Activated T-cell treated with anti-CD3 and anti-CD28 coated beads, Interleukin-2, amount 50 U/mL, for 48 hours (primary cell): Measurements from ENCODE around the gene DPH7.
"Not testable (repeated sequence)": the region's sequence is repeated elsewhere in the genome, so short reads cannot be mapped to it uniquely, and the experiment has no call there.

Source experiments
- DNase-seq, 2 experiments: peaks; one replicate each; pipeline ENCODE4 v3.0.0-alpha.2; 2020

Gene DPH7

DNA sequence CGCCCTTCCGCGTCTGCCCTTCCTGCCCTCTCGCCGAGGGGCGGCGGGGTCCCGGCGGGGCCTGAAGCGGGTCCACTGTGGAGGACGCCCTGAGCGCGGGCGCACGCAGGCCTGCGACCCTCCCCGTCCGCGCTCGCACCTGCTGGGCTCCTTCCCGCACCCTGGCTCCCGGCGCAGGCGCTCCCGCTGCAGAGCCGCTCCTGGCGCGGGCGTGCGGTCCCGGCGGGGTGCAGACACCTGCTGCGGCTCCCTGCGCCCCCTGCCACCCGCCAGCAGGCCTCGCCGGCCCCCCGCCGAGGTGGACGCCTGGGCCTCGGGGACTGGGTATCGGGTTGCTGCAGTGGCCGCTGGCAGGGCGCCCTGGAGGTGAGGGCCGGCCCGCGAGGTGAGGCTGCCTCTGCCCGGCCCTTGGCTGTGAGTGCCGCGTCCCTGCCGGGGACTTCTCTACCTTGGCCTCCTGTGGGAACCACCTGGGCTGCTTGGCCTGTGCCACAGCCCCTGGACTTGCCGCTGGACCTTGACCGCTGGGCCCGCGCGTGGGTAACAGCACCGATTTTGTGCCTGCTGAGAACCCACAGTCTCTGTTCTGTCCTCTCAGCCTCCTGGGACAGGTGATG lies 27.4 kb upstream of the DPH7 start:
- DNase-seq = peak; percentile 54 to 60

DNA sequence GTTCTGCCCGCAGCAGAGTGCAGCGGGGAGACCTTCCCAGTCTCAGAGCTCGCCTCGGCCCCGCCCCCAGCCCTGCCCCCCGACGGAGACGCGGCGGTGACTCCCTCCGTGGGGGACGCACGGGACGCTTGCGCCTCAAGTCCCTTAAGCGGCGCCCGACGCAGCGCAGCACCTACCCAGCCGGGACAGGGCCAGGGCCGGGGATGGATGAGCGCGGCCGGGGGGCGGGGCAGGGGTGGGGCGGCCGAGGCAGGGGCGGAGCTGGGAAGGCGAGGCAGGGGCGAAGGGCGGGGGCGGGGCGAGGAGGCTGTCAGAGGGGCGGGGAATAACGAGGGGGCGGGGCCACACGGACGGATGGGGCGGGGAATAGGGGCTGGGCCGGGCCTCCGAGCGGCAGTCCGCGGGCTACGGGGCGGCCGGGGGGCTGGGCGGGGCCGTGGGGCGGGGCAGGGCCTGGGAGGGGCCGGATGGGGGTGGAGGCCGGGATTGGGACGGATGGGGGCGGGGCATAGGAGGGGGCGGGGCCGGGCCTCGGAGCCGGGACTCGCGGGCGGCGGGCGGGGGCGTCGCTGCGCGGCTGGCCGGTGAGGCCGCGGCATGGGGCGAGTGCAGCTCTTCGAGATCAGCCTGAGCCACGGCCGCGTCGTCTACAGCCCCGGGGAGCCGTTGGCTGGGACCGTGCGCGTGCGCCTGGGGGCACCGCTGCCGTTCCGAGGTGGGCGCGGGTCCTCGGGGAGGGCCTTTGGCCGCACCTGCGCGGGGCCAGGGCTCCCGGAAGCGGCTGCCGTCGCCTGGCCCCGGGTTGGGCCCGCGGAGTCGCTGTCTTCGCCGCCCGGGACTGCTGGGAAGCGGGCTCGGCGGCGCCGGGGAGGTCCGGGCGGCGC lies 26.6 kb upstream of the DPH7 start, which contains the start of gene ARRDC1:
Gene ARRDC1 (plus strand): TSS at position 566 of the 884 bp plus-strand sequence. CDS start 32 bp downstream, at position 598.
- DNase-seq = peak; percentile 95

DNA sequence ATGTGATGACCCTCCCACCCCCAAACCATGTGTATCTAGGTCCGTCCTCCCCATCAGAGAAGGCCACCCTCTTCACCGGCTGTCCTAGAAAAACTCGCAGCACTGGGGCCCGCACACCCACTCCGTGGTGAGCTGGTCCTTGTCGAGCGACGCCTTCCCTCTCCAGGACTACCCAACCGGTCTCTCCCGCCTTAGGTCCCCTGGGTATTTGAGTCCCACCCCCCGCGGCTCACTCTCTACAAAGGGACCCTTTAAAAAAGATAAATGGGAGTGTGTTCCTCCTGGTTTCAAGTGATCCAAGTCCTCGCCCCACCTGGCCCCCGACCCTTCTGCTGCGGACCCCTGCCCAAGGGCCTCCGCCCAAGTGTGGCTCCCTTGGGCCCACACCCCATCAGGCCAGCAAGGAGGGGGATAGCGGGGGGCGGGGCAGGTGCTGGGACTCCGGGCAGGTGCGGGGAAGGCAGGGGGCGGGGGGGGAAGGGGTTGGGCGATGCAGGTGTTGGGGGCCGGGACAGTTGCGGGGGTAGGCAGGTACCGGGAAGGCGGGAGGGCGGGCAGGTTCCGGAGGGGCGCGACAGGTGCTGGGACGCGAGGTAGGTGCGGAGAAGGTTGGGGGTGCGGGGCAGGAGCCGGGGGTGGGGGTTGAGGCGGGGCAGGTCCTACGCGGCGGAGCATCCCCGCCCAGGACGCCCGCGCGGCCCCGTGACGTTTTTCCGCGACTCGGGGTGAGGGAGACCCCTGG lies 25.8 kb upstream of the DPH7 start:
- no peak for DNase-seq

DNA sequence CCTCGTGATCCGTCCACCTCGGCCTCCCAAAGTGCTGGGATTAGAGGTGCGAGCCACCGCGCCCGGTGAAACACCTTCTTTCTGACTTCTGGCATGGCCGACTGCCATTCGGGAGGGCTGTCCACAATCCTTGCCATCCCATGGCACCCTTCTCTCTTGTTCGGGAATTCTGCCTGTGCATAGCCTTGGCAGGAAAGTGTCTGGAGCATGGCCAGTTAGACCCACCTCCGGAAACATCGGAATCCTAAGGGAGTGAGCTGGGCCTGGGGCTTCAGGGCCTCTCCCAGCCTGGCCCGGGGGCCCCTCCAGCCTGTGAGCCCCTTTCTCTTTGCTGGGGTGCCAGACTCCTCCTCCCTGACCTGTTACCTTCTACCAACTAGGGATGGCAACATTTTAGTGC lies 25.2 kb upstream of the DPH7 start:
- DNase-seq = no peak

DNA sequence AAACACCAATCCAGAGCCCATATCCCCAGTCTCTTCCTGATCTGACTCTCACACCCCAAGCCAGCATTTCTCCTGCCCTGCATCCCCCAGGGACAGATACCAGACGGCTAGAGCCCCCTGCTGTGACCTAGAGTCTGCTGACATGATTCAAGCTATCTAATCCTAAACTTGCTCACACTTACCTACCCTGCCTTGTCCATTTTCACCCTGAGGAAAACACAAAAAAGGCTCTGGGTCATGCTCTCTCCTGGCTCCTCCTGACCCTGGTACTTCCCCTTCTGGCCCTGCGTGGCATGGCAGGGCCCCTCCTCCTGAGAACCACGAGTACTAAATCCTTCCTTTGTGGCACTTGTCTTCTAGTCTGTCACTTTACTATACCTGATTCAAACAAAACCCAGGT lies 23.9 kb upstream of the DPH7 start:
- DNase-seq = no peak

DNA sequence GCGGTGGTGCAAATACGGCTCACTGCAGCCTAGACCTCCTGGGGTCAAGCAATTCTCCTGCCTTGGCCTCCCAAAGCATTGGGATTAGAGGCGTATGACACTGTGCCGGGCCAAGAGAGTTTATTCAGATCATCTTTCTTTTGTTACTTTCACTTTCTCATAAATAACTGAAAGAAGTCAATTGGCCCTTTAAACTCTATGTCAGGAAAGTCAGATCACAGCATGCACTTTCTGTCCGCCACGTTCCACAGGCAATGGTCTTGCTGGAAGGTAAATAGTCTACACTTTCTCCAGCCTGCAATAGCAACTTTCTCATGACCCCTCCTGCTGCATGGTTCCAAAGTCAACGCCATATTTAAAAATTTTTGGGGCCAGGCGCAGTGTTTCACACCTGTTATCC lies 20.2 kb upstream of the DPH7 start:
- DNase-seq = no peak

DNA sequence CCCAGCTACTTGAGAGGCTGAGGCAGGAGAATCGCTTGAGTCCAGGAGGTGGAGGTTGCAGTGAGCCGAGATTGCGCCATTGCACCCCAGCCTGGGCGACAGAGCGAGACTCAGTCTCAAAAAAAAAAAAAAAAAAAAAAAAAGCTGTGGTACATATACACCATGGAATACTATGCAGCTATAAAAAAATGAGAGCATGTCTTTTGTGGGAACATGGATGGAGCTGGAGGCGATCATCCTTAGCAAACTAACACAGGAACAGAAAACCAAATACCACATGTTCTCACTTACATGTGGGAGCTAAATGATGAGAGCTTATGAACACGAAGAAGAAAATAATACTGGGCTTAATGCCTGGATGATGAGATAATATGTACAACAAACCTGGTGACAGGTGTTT lies 17.9 kb upstream of the DPH7 start:
- not testable (repeated sequence) for DNase-seq

DNA sequence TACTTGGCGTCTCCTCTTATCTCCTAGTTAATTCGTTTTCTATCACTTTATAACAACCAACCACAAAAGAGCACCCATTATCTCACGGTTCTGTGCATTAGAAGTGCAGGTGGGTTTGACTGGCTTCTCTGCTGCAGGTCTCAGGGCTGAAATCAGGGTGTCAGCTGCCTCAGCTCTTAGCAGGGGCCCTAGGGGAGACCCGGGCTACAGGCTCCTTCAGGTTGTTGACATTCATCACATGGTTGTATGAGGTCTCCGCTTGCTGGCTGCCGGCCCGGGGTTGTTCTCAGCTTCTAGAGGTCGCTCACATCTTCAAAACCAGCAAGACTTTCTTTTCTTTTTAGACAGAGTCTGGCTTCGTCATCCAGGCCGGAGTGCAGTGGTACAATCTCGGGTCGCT lies 14.5 kb upstream of the DPH7 start:
- no peak for DNase-seq

DNA sequence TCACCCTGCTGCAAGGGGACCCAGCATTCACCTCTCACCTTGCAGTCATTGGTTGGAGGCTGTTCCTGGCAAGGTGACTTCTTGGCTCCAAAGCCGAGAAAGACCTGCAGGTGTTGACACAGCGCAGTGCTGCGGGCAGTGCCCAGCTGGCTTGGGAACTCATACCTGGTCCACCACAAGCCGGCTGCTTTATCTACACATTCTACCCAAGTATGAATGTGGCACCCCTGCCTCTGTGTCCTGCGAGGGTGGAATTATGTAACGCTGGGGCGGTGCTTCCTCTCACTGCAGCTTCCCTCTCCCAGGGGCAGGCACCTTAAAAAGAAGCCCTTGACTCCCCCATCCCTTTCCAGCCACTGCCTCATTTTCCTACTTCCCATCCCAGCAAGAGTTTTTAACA lies 14.0 kb upstream of the DPH7 start:
- no peak for DNase-seq

DNA sequence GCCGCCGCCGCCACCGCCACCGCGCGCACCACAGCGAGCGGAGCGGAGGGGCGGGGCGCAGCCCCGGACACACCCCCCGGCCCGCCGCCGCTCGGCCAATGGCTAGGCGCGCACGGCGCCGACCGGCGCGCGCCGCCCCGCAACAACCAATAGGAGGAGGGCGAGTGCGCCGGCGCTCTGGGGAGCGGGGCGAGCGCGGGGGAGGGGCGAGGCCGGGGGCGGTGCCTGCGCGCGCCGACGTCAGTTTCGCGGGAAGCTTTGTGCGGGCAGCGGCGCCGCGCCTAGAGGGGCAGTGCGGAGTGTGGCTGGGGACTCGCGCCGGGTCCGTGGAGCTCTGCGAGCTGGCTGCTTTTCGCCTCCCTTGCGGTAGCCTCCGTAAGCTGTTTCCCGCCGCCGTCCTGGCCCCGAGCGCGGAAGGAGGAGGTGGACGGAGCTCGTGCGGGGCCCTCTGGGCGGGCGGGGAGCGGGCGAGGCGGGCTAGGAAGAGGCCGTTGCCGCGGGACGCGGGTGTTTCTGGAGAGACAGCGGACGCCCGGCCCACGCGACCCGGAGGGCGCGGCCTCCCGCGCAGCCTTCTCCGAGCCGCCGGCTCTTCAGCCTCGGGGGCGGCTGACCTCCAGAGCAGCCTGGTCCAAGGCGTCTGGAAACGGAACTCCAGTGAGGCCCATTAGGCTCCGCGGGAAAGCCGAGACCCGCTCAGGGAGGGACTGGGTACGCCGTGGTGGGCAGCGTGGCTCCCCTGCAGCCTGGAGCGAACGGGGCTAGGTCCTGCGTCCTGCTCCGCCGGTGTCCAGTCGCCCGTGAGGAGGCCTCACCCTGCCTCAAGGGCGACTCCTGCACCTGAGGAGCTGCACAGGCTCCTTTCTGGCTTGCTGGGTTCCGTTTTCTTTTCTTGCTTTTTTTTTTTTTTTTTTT lies 12.0 kb upstream of the DPH7 start, which contains the start of gene ZMYND19:
Gene ZMYND19 (minus strand): TSS at position 44 of the 915 bp plus-strand sequence. CDS start 249 bp downstream, outside the sequence.
- peak; percentile 92 to 95 for DNase-seq

DNA sequence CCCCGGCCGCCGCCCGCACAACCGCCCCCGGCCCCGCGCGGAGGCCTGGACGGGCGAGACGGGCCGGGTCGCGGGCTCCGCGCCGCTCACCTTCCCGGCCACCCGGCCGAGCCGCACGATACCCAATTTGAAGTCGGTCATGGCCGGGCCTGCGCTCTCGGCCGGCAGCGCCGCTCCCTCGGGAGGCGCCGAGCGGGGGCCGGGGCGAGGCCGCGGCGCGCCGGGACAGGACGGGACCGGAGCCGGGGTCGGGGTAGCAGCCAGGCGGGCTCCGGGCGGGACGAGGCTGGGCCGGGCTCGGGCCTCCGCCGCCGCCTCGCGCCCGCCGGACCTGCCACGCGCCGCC lies 11.4 kb upstream of the DPH7 start:
- DNase-seq = no peak

DNA sequence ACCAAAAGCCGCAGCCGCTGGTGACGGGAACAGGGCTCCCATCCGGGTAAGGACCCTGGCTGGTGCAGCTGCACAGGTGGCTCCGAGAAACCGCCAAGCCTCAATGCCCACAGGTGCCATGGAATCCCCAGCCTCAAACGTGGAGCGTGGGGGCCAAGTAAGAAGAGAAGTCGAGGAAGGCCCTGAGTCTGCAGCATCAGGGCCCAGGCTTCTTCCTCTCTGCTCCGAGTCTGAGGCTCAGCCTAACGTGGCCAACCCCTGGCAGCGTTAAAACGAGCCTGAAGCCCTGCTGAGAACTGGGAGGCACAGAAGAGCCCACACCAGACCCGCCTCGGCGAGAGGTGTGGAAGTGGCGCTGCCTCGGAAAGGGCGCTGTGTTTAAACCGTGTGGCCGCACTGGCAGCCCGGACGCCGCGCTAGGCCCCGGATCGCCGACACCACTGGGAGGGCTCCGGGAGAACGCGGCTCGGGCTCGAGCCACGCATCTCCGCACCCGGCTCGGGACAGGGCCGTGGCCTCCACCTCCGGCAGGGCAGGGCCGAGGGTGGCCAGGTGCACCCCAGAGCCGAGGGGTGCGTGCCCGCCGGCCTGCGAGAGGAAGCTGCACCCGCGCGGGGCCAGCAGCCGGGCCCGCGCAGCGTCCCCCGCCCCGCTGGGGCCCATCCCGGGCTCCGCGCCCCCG lies 10.9 kb upstream of the DPH7 start:
- DNase-seq = peak; percentile 42 to 53

DNA sequence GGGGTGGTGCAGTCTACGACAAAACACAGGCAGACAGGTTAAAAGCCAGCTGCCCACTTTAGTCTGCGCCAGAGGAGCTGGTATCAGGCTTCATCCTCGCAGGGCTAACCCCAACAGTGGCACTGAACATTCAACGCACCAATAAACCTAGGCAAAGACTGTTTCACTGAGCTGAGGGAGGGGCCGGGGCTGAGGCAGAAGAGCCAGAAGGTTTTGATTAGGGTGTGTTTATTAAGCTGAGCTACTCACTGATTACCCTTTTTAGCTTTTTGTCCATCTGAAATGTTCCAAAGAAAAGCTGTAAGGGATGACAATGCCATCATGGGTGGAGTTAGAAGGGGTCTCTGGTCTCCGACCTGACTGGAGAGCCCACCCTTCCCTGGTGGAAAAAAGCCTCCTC lies 10.2 kb upstream of the DPH7 start:
- DNase-seq = no peak

DNA sequence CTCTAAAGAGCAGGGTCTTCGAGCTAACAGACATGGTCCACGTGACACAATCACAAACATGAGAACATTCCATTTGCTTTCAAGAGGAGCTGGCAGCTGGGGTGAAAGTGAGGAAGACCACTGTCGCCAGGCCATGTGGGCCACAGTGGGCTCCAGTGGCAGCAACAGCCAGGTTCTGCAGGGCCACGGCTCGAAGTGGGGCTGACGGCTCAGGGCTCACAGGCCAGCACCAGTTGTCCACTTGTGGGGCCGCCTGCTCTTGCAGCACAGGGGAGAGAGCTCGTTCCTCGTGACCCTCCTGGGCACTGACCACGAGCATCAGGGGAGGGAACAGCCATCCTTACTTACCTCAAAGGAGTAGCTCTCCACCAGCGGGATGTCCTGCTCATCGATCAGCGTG lies 9.6 kb upstream of the DPH7 start:
- no peak for DNase-seq

DNA sequence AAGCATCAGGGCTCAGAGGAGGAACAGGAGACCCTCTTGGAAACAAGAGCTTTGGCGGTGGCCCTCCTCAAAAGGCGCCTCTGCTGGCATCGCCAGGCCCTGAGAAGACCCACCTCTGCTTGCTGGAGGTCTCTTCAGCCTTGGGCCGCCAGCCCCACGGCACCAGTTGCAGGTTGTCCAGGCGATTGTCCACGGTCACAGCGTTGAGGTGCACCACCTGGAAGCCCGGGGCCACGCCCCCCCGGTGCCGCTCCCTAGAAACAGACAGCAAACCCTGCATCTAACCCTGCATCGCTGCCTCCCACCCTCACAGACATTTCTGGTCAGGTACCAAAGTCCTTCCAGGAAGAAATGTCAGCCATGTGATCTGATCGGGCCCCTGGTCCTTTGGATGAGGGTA lies 8.1 kb upstream of the DPH7 start:
- no peak for DNase-seq

DNA sequence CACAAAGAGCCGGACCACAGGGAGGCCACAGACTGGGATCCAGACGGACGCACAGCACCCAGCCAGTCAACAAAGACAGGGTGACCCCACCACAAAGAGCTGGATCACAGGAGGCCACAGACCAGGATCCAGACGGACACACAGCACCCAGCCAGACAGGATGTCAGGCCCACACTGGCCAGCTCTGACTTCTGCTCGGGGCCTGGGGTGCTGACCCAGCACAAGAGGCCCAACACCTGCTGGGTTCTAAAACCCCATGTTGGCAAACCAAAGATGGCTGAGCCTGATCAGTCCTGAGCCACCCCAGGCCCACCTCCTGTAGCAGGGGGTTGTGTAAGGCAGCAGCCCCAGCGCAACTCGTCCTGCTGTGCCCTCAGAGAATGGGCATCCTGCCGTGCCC lies 5.2 kb upstream of the DPH7 start:
- DNase-seq = no peak

DNA sequence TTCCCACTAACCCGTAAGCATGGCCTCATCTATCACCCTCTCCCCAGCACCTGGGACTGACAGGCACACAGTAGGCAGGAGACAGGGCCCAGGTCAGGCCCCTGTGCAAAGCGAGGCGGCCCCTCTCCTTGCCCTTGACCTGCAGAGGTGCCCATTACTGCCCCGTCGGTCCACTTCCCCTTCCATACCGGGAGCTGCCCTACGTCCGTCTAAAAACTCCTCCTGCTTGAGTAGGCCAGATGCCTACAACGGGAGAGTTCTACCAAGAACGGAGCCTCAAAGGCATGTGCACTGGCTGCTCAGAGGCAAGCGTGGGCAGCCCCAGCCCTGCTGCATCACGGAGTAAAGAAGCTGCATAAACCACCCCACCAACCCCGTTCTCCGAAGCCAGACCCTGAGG lies 4.6 kb upstream of the DPH7 start:
- DNase-seq = no peak

DNA sequence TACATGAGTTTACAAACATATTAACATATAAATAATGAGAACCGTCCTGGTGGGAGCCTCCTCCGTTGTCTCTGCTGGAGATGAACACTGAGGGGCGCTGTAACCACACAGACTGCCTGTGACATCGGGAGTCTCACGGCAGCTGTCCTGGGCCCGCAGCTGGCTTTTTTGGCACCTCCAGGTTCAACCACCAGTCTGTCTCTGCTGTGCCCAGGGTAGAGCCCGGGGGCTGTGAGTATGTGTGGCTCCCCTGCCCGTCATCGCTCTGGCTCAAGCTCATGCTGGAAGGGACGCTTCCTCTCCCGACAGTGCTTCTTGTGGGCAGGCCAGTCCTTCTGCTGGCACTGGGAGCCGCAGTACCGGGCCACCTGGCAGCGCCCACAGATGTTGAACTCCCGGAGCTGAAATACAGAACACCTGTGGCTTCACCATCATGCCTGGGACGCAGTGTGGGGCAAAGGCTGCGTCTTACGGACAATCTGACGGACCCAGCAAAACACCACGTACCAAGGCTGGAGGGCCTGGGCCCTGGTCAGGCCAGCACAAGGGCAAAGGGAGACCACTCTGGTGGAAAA lies 3.6 kb upstream of the DPH7 start:
- DNase-seq = peak in 1 of 2 experiments; percentile 35

DNA sequence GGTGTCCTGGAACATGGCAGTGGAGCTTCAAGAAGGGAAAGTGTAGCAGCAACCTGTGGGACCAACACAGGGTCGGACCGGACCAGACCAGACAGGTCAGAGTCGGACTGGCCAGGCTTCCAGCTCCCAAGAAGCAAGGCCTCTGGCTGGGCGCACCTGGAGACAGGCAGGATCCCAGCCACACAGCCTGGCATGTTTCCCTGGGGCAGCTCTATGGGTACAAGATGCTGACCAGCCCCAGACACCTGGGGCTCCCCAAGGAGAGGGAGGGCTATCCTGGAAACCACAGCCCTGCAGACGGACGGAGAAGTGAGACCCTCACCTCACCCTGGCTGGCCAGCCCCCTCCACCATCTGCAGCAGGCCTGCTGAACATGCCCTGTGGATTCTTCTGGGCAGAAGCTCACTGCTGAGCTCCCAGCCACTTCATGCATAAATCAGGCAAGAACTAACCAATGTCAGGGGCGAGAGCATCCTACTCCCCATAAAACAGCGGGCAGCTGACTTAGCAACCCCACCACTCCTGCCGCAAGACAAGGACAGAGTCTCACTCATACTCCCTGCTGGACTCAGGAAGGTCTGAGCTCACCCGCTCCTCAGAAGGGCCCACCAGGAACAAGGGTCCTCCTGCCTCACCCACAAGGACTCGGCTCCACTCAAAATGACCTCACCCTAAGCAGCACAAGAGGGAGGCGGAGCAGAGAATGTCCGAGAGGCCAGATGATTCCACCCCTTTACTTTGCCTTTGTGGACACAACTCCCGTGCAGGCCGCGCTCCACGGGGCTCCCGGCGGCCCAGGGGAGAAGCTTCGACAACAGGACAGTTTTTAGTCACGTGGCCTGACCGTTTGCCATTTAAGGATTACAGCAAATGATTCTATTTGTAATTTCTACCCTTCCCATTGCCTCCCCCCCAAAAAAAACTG lies 2.9 kb upstream of the DPH7 start:
- no peak for DNase-seq

DNA sequence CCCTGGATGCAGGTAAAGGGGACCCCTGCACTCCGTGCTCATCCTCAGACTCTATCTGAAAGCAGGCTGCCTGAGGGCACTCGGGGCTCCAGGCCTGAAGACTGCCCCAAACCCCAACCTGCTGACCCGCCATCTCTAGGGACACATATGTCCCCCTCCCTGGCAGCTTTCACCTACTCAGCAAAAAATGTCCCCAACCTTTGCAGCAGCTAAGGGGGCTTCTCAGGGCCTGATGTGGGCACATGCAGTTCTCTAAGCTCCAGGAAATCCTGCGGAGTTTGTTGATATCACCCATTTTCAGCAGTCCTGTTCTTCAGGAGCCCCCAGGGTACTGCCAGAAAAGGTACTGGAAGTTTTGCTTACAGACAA lies 2.2 kb upstream of the DPH7 start:
- no peak for DNase-seq
